Activated naive CD4-positive, alpha-beta T cell treated with Interleukin-2 at 50 U/mL for 16 hours (primary cell): ENCODE measurements around the gene ESRRB.

Source experiments
- DNase-seq: peaks from one replicate; pipeline ENCODE4 v3.0.0-alpha.2; 2020

The ESRRB gene

DNA sequence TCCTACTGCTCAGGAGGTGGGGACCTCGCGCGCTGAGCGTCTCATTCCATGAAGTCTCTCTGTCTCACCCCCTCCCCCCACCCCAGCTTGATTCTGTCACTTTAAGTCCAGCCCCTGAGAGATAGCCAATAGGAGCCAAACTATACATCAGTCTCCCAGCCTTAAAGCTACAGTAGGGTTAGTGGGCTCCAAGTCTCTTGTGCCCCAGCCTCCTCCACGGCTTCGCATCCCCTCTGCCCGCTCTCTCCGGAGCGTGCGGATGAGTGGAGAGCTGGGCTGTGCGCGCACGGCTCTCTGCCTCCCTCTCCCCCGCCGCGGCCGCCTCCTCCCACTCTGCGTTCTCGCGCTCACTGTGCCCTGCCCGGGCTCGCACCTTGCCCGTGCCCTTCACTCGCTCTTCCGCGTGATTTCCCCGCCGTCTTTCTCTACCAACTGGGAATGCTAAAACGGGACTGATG lies at the start of gene ESRRB:
ESRRB (plus strand) TSS at position 191 of the 458 bp plus-strand sequence; CDS start at position 456, 265 bp downstream.
- DNase-seq = no peak

DNA sequence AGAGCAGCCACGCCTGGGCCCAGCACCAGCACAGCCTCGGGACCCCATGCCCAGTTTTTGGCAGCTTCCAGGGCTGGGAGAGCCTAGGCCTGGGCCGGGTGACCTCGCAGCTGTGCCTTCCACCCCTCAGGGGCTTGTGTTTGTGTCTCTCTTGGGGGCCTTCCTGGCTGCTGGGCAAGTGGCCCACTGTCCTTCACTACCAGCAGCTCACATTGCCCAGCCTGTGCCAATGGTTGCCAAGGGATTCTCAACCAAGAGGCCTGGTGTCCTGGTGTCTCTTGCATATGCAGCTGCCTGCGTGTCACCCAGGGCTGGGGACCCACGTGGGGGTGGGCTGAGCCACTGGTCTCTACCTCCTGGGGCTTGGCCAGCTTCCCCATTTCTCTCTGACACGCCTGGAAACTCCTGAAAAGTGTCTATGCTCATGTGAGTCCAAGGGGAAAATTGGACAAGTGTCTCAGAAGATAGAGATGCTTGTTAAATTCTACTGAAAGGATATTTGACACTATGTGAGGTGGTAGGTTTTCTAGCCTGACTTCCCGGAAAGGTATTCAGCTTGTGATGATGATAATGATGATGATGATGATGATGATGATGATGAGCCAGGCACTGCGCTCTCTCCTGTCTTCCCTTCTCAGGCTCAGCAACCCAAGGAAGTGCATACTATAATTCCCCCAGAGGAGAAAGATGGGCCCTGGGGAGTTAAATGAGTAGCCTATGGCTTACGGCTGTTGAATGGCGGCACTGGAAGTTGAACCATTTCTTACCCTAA lies 48.8 kb upstream of the ESRRB start:
- no peak for DNase-seq

- no peak for DNase-seq
These were observed 47.3 kb upstream of the ESRRB start for GRCh38 chr14:76328457-76329137.

DNA sequence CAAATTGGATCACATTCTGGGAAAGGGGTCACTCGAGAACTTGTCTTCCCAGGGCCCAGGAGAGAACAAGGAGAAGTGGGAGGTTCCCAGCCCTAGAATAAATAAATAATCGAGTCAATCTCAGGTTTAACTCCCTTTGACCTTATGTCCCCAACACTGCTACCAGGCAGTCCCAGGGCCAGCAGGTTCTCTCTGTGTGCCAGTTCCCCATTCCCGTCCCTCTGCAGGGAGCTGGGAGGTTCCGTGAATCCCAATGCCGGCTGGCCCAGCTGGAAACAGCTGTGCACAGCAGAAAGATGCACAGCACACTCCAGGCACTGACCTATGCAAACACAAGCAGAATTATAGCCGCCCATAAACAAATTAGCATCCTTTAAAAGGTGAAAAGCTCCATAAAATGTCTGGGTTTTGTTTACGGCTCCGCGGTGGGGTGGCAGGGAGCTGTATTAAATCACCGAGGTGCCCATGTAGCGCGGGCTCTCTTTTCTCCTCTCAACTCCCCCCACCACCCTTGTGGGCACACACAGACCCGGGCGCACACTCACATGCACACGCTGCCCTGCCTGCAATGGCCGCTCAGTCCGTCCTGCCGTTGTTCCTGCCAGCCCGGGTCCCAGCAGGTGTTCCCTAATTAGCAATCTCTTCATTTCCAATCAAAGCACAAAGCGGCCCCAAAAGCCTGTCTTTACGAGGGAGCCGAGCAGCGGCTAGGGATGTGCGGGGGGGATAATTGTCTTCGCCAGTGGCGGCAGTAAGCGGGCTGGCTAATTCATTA lies 46.6 kb upstream of the ESRRB start:
- no peak for DNase-seq

- DNase-seq = no peak
These were observed 46.0 kb upstream of the ESRRB start for GRCh38 chr14:76329951-76330350.

GRCh38 chr14:76330411-76331327 lies 45.3 kb upstream of the ESRRB start:
- DNase-seq = no peak

GRCh38 chr14:76331328-76332011 lies 44.5 kb upstream of the ESRRB start:
- DNase-seq = no peak

GRCh38 chr14:76333664-76334063 lies 42.3 kb upstream of the ESRRB start:
- no peak for DNase-seq

DNA sequence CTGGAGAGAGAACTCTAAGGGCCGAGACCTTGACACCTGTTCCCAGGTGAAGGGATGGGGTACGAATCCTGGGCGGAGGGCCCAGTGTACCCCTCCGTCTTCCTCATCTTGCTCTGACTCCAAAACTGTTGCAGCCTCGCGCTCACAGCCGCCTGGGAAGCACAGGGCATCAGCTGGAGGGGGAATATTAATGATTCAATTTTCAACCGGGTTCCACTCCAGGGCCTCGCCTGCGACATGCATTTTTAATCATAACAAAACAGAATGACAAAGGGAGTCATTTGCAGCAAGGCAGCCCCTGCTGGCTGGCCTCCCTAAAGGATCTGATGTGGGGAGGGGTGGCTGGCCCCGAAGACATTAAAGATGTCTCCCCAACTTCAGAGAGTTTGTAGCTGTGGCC lies 41.6 kb upstream of the ESRRB start:
- DNase-seq = no peak

DNA sequence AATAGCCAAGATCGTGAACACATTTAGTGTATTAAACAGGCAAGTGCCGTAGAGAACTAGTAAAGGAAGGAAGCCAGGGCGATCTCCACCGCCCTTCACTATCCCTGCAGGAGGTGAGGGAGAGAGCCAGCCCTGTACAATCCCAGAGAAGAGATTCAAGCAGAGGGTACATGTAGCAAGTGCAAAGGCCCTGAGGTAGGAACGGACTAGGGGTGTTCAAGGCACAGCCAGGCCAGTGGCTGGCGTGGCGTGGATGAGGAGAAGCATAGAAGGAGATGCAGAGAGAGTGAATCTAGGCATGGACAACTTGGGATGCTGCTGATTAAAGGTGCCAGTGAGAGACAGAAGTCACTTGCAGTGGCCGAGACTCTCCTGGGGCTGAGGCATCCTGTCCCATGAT lies 39.1 kb upstream of the ESRRB start:
- no peak for DNase-seq

GRCh38 chr14:76337635-76338545 lies 38.0 kb upstream of the ESRRB start:
- DNase-seq = no peak

DNA sequence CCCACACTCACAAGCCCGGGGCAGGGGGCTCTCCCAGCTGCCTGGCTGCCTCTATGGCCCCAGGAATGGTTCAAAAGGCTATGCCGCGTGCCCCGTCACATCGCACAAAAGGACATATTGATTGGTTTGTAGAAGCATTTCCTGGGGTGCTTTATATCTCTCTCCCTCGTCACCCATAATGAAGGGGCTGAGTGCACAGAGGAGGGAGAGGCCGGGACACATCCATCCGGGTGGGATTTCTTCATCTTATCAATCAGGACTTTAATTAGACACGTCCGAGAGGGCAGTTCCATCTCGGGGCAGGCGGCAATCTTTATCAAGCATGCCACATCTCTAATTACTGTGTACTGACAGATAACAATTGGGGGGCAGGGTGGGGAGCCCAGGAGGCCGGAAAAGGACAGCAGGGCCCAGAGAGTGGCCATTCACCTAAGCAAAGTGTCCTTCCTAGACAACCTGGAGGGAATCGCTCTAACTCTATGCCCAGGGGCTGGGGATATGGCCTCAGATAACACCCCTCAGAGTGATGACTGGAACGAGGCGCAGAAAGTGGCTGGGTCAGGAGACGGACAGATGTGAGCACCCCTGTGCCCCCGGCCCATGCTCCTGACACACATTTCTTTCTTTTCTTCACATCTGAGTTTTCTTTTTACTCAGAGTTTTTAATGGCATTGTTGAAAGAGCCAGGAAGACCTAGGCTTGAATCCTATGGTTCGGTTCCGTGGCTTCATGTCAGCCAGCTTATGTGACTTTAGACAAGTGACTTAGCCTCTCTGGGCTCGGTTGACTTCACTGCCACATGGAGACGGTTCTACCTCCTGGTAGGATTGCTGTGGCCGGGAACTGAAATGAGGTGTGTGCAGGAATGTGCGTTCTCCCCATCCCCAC lies 36.0 kb upstream of the ESRRB start:
- no peak for DNase-seq

GRCh38 chr14:76343386-76343785 lies 32.6 kb upstream of the ESRRB start:
- DNase-seq = no peak

DNA sequence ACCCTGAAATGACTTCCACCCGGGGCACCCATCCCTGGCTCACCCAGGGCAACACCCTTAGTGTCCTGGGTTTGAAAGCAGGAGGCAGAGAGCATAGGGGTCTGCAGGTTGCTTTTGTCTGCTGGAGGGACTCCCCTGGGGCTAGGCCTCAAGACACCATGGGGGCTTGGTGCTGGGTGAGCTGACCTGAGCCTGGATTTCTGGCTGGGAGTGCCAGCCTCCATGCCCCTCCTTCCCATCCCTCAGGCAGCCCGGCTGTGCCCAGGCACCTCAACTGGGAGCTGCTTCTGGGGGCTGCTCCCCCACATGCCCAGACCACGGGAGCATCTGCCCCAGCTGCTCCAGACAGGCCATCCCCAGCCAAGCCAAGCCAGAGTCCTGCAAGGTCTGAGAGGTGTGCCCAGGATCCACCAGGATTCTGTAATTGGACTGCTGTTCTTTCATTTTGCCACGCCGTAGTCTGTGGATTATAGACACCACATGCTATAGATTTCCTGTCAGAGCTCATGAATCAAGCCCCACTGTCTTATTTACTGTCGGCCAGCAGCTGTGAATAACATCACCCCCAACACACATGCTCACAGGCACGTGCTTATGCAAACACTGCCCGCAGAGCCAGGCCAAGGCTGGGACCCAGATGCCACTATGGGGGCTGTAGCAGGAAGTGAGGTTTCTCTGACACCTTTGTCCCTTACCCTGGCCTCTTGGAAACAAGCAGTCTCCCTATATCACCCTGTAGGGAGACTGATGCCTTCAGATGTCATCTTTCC lies 29.4 kb upstream of the ESRRB start:
- DNase-seq = no peak

DNA sequence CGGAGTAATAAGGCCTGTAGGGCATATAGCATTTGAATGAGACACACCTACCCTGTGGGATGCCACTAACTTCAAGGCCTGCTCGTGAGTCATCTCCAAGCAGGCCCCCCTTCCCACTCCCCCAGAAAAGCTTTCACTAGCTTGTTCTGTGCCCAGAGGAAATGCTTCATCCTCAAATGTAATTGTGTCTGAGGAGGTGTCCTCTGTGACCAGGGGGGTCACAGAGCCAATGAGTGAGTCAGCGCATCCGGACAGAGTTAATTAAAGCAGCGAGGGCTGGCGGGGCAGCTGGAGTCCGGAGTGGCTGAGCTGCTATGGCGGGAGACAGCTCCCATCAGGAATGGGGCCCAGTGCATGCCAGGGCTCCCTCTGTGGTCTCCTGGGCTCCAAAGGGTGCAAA lies 27.0 kb upstream of the ESRRB start:
- DNase-seq = no peak

GRCh38 chr14:76349993-76350392 lies 25.9 kb upstream of the ESRRB start:
- DNase-seq = no peak

GRCh38 chr14:76350671-76351070 lies 25.3 kb upstream of the ESRRB start:
- no peak for DNase-seq

GRCh38 chr14:76351941-76352340 lies 24.0 kb upstream of the ESRRB start:
- DNase-seq = no peak
